K562 (cell line): ENCODE data around the gene ZNF428. TPM values are rescaled to one million over a fixed set of nuclear protein-coding genes. Genes with fewer than 3 reads are reported as not detected.

Experiments
- CBX5 ChIP-seq: IDR thresholded peaks from 2 replicates; pipeline ENCODE4 v1.6.1; 2014; ENCODE audit warnings: low read depth, borderline replicate concordance
- DACH1 ChIP-seq: fragments of 450-650 bp; IDR thresholded peaks from 2 replicates; pipeline ENCODE4 v1.6.1; 2018; ENCODE audit not compliant: partially characterized antibody
- FOXA1 ChIP-seq: fragments of 450-650 bp; IDR thresholded peaks from 2 replicates; pipeline ENCODE4 v1.6.1; 2016; ENCODE audit warnings: mild to moderate bottlenecking, borderline replicate concordance
- IRF2 ChIP-seq: sonication (generic); formaldehyde crosslinking; IDR thresholded peaks from 2 replicates; pipeline ENCODE4 v1.8.1; 2022; ENCODE audit warnings: mild to moderate bottlenecking, missing genetic modification reagents
- MCM3 ChIP-seq: fragments of 450-650 bp; IDR thresholded peaks from 2 replicates; pipeline ENCODE4 v1.6.1; 2016
- NONO ChIP-seq, 2 experiments: fragments of 200-400 bp in 1 of 2; fragments of 450-650 bp in 1 of 2; formaldehyde crosslinking in 1 of 2; IDR thresholded peaks; 2 replicates each; pipeline ENCODE4 v1.6.1; 2017; ENCODE audit warnings: low read depth in 2 of 2, mild to moderate bottlenecking in 2 of 2, moderate library complexity in 2 of 2, low read length in 1 of 2
- SMAD1 ChIP-seq: fragments of 150-350 bp; IDR thresholded peaks from 2 replicates; pipeline ENCODE4 v1.6.1; 2014; ENCODE audit warnings: low read length, low read depth; ENCODE audit not compliant: partially characterized antibody
- TAL1 ChIP-seq: fragments of 450-650 bp; IDR thresholded peaks from 2 replicates; pipeline ENCODE4 v1.6.1; 2016; ENCODE audit warnings: mild to moderate bottlenecking
- ZC3H4 ChIP-seq: sonication (generic); formaldehyde crosslinking; IDR thresholded peaks from 2 replicates; pipeline ENCODE4 v1.9.0; 2021; ENCODE audit warnings: missing genetic modification reagents, borderline replicate concordance
- ZNF174 ChIP-seq: fragments of 250-450 bp; sonication (Bioruptor Pico); IDR thresholded peaks from 2 replicates; pipeline ENCODE4 v1.4.0; 2020; ENCODE audit warnings: mild to moderate bottlenecking
- ZNF707 ChIP-seq: fragments of 250-450 bp; sonication (Bioruptor Pico); conservative IDR thresholded peaks from 2 replicates; pipeline ENCODE4 v1.8.0; 2022; ENCODE audit warnings: inconsistent platforms, mild to moderate bottlenecking, moderate library complexity
- polyA plus RNA-seq, 8 experiments: library from polyadenylated mRNA; depleted of rRNA in 4 of 8; stranded (reverse) in 5 of 8; unstranded in 3 of 8; fragments of >200 nt; fragmentation: Nextera tagmentation in 2 of 8; fragmentation: Illumina TruSeq in 1 of 8; extraction: Ambion mirVana in 2 of 8; extraction: Trizol in 1 of 8; gene quantifications; 2 replicates each; pipeline versions ENCODE4 v1.2.1 to v1.2.3, GENCODE V29; 2011 to 2014; ENCODE audit warnings: inconsistent platforms in 1 of 8, missing spikeins in 1 of 8
- total RNA-seq, 7 experiments: library from RNA; depleted of rRNA in 6 of 7; stranded (reverse); fragments of >200 nt in 6 of 7; fragmentation: Illumina TruSeq in 2 of 7; extraction: Trizol in 2 of 7; gene quantifications; 2 replicates each; pipeline versions ENCODE4 v1.2.1 to v1.2.3, GENCODE V29; 2011 to 2021; ENCODE audit warnings: low replicate concordance in 1 of 7
- TF ChIP-seq, protein P1 (sequence below): fragments of 200-800 bp; sonication (Bioruptor generic); IDR thresholded peaks from 2 replicates; pipeline ENCODE4 v1.6.1; 2016; ENCODE audit warnings: missing genetic modification characterization, missing compliant biosample characterization
- TF ChIP-seq, protein P2 (sequence below), 2 experiments: fragments of 450-650 bp in 1 of 2; sonication (generic) in 1 of 2; formaldehyde crosslinking; conservative IDR thresholded peaks; 2 replicates each; pipeline versions ENCODE4 v1.4.0 to v1.8.1; 2020 to 2022; ENCODE audit warnings: mild to moderate bottlenecking in 1 of 2, missing genetic modification reagents in 1 of 2
- TF ChIP-seq, protein P3 (sequence below): fragments of 250-450 bp; sonication (Bioruptor Pico); IDR thresholded peaks from 2 replicates; pipeline ENCODE4 v1.9.0; 2021; ENCODE audit warnings: mild to moderate bottlenecking
- TF ChIP-seq, protein P4 (sequence below): fragments of 450-650 bp; formaldehyde crosslinking; IDR thresholded peaks from 2 replicates; pipeline ENCODE4 v1.4.0; 2020; ENCODE audit warnings: mild to moderate bottlenecking, moderate library complexity
- TF ChIP-seq, protein P5 (sequence below), 3 experiments: fragments of 200-800 bp in 1 of 3; fragments of 250-450 bp in 1 of 3; fragments of 450-650 bp in 1 of 3; sonication (Bioruptor Pico) in 1 of 3; sonication (Bioruptor generic) in 1 of 3; formaldehyde crosslinking in 1 of 3; IDR thresholded peaks; 2 replicates each; pipeline versions ENCODE4 v1.6.1 to v1.8.0; 2016 to 2022; ENCODE audit warnings: mild to moderate bottlenecking in 2 of 3, missing genetic modification characterization in 2 of 3, missing compliant biosample characterization in 1 of 3, moderate library complexity in 1 of 3

ZNF428 gene
- total and polyA plus RNA-seq, 9 of the 15 experiments (the other 6 are each of a cell fraction or from before 2014, with no cell fraction given): 0.15 to 85.7 (median 15.9) TPM

DNA sequence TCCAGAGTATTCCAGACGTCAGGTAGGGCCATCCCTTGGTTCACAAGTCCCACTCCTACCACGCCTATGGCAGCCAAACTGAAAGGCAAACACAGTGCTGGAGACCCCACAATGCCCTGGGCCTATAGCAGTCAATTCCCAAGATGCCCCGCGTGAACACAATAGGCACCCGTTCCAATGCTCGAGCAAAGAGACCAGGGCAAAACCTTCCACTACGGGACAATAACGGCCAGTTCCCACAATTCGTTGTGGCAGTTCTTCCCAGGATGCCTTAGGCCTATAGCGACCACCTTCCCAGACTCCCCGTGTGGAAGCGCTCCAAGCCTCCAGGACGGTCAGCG lies 538 bp downstream of the ZNF428 start (continued):
- TF ChIP-seq DACH1: no peak
- TF ChIP-seq, protein P1, sequence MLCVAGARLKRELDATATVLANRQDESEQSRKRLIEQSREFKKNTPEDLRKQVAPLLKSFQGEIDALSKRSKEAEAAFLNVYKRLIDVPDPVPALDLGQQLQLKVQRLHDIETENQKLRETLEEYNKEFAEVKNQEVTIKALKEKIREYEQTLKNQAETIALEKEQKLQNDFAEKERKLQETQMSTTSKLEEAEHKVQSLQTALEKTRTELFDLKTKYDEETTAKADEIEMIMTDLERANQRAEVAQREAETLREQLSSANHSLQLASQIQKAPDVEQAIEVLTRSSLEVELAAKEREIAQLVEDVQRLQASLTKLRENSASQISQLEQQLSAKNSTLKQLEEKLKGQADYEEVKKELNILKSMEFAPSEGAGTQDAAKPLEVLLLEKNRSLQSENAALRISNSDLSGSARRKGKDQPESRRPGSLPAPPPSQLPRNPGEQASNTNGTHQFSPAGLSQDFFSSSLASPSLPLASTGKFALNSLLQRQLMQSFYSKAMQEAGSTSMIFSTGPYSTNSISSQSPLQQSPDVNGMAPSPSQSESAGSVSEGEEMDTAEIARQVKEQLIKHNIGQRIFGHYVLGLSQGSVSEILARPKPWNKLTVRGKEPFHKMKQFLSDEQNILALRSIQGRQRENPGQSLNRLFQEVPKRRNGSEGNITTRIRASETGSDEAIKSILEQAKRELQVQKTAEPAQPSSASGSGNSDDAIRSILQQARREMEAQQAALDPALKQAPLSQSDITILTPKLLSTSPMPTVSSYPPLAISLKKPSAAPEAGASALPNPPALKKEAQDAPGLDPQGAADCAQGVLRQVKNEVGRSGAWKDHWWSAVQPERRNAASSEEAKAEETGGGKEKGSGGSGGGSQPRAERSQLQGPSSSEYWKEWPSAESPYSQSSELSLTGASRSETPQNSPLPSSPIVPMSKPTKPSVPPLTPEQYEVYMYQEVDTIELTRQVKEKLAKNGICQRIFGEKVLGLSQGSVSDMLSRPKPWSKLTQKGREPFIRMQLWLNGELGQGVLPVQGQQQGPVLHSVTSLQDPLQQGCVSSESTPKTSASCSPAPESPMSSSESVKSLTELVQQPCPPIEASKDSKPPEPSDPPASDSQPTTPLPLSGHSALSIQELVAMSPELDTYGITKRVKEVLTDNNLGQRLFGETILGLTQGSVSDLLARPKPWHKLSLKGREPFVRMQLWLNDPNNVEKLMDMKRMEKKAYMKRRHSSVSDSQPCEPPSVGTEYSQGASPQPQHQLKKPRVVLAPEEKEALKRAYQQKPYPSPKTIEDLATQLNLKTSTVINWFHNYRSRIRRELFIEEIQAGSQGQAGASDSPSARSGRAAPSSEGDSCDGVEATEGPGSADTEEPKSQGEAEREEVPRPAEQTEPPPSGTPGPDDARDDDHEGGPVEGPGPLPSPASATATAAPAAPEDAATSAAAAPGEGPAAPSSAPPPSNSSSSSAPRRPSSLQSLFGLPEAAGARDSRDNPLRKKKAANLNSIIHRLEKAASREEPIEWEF (CRISPR knock-in tag): no peak
- no peak; the same call in 1 of the 2 replicates for TF ChIP-seq ZNF707 (CRISPR knock-in tag)
- no peak for TF ChIP-seq SMAD1
- TF ChIP-seq TAL1: 0 out of 2 replicates have a peak, but pooled peaks have one; percentile 12
- no peak for TF ChIP-seq MCM3
- TF ChIP-seq, protein P2, sequence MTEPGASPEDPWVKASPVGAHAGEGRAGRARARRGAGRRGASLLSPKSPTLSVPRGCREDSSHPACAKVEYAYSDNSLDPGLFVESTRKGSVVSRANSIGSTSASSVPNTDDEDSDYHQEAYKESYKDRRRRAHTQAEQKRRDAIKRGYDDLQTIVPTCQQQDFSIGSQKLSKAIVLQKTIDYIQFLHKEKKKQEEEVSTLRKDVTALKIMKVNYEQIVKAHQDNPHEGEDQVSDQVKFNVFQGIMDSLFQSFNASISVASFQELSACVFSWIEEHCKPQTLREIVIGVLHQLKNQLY (CRISPR knock-in tag; conservative IDR thresholded peaks at IDR 0.05): no peak
- no peak for TF ChIP-seq NONO (IDR thresholded peaks at IDR 0.05; ENCODE audit: low read depth in 2 of 2, low read length in 1 of 2)
- TF ChIP-seq FOXA1: no peak
- TF ChIP-seq, protein P3, sequence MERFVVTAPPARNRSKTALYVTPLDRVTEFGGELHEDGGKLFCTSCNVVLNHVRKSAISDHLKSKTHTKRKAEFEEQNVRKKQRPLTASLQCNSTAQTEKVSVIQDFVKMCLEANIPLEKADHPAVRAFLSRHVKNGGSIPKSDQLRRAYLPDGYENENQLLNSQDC: no peak
- TF ChIP-seq ZC3H4 (CRISPR knock-in tag): no peak
- TF ChIP-seq, protein P4, sequence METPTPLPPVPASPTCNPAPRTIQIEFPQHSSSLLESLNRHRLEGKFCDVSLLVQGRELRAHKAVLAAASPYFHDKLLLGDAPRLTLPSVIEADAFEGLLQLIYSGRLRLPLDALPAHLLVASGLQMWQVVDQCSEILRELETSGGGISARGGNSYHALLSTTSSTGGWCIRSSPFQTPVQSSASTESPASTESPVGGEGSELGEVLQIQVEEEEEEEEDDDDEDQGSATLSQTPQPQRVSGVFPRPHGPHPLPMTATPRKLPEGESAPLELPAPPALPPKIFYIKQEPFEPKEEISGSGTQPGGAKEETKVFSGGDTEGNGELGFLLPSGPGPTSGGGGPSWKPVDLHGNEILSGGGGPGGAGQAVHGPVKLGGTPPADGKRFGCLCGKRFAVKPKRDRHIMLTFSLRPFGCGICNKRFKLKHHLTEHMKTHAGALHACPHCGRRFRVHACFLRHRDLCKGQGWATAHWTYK (CRISPR knock-in tag): no peak
- TF ChIP-seq, protein P5, sequence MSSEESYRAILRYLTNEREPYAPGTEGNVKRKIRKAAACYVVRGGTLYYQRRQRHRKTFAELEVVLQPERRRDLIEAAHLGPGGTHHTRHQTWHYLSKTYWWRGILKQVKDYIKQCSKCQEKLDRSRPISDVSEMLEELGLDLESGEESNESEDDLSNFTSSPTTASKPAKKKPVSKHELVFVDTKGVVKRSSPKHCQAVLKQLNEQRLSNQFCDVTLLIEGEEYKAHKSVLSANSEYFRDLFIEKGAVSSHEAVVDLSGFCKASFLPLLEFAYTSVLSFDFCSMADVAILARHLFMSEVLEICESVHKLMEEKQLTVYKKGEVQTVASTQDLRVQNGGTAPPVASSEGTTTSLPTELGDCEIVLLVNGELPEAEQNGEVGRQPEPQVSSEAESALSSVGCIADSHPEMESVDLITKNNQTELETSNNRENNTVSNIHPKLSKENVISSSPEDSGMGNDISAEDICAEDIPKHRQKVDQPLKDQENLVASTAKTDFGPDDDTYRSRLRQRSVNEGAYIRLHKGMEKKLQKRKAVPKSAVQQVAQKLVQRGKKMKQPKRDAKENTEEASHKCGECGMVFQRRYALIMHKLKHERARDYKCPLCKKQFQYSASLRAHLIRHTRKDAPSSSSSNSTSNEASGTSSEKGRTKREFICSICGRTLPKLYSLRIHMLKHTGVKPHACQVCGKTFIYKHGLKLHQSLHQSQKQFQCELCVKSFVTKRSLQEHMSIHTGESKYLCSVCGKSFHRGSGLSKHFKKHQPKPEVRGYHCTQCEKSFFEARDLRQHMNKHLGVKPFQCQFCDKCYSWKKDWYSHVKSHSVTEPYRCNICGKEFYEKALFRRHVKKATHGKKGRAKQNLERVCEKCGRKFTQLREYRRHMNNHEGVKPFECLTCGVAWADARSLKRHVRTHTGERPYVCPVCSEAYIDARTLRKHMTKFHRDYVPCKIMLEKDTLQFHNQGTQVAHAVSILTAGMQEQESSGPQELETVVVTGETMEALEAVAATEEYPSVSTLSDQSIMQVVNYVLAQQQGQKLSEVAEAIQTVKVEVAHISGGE (CRISPR knock-in tag; IDR thresholded peaks at IDR 0.05): no peak
- no peak for TF ChIP-seq CBX5
- no peak for TF ChIP-seq IRF2 (CRISPR knock-in tag)
- TF ChIP-seq ZNF174 (CRISPR knock-in tag): no peak
